HUDEP-2 (cell line): ENCODE data around the gene KIF1C.

Experiments
- DNase-seq, 76 experiments: peaks; one replicate each; lab custom pipeline; 2025; ENCODE audit not compliant: unreplicated experiment in 76 of 76; lab: John Stamatoyannopoulos, UW

The KIF1C gene

GRCh38 chr17:4997302-4998026, at the start of gene KIF1C, which contains the start of gene INCA1:
Gene KIF1C (plus strand): TSS chr17:4997950. CDS start chr17:5000247, 2,297 bp downstream.
Gene INCA1 (minus strand): TSS chr17:4997522. CDS start chr17:4994437, 3,085 bp downstream.
- peak in 74 of 76 experiments; percentile 25 to 98 (median 78) for DNase-seq

GRCh38 chr17:4948166-4948930, 49.4 kb upstream of the KIF1C start, which contains the start of gene PFN1:
Gene PFN1 (minus strand): TSS chr17:4948530. CDS start chr17:4948394, 136 bp downstream.
- peak in 74 of 76 experiments; percentile 49 to 93 (median 83) for DNase-seq

- DNase-seq, result peak in 68 of 76 experiments; percentile 36 to 85 (median 62)
These were observed 48.8 kb upstream of the KIF1C start for GRCh38 chr17:4948931-4949320.

GRCh38 chr17:4949321-4950074, 48.3 kb upstream of the KIF1C start:
- peak in 69 of 76 experiments; percentile 13 to 82 (median 69) for DNase-seq

GRCh38 chr17:4950075-4950745, 47.5 kb upstream of the KIF1C start:
- DNase-seq, result peak in 74 of 76 experiments; percentile 16 to 86 (median 66)

- DNase-seq, result peak in 42 of 76 experiments; percentile 7 to 66 (median 32)
These were observed 47.0 kb upstream of the KIF1C start, which contains the start of gene ENO3 for GRCh38 chr17:4950746-4951204. Gene ENO3 (plus strand): TSS chr17:4951119. CDS start chr17:4951830, 711 bp downstream.

- DNase-seq, result no peak
These were observed 46.3 kb upstream of the KIF1C start for GRCh38 chr17:4951486-4951885.

- no peak for DNase-seq
These were observed 44.2 kb upstream of the KIF1C start for GRCh38 chr17:4953451-4953961.

GRCh38 chr17:4955091-4955490, 42.7 kb upstream of the KIF1C start:
- no peak for DNase-seq

GRCh38 chr17:4956493-4957061, 41.2 kb upstream of the KIF1C start:
- DNase-seq, result peak in 47 of 76 experiments; percentile 11 to 70 (median 35)

GRCh38 chr17:4958102-4958501, 39.6 kb upstream of the KIF1C start:
- no peak for DNase-seq

GRCh38 chr17:4959261-4959965, 38.3 kb upstream of the KIF1C start:
- DNase-seq, result no peak

GRCh38 chr17:4960279-4960922, 37.3 kb upstream of the KIF1C start:
- DNase-seq, result no peak

GRCh38 chr17:4965311-4965986, 32.3 kb upstream of the KIF1C start:
- no peak for DNase-seq

GRCh38 chr17:4966844-4967538, 30.8 kb upstream of the KIF1C start:
- DNase-seq, result peak in 75 of 76 experiments; percentile 74 to 99 (median 97)

- peak in 75 of 76 experiments; percentile 52 to 98 (median 89) for DNase-seq
These were observed 29.9 kb upstream of the KIF1C start, which contains the start of gene SPAG7 for GRCh38 chr17:4967539-4968485. Gene SPAG7 (minus strand): TSS chr17:4967817. CDS start chr17:4967804, 13 bp downstream.
